GM13976 (cell line): ENCODE measurements around the gene KCNMA1.

Experiments used
- DNase-seq: peaks from one replicate; pipeline ENCODE4 v3.0.0; 2012; ENCODE audit warnings: low spot score
- in situ Hi-C: fragments of 300-500 bp; cut with MboI; formaldehyde crosslinking; loops from one replicate; pipeline ENCODE4 v1.12.0; 2022; ENCODE audit warnings: low sequenced_read_pairs, mixed read lengths, inconsistent platforms; ENCODE audit not compliant: unreplicated experiment
- TF ChIP-seq, protein P1 (sequence below): IDR thresholded peaks from 2 replicates; pipeline ENCODE4 v1.5.1; 2012; ENCODE audit warnings: borderline replicate concordance, mild to moderate bottlenecking; ENCODE audit not compliant: insufficient read depth; ENCODE audit errors: extremely low read depth, missing control alignments, control extremely low read depth

The KCNMA1 gene

DNA sequence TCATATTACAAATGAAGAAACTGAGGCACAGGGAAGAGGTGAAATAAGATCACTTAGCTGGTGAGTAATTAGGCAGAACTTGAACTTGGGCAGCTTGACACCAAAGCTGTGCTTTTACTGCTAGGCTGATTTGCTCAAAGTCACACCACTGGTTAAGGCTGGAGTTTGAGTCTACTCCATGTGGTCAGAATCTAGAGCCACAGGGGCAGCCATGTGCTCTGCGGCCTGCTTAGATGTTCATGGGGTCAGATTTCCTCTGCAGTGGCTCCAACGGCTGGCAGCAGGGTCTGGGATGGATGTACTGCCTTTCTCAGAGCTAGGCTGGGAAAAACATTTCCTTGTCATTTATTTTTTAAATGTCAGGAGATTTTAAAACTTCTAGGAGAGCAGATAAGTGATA lies 417.5 kb downstream of the KCNMA1 start:
- TF ChIP-seq, protein P1, sequence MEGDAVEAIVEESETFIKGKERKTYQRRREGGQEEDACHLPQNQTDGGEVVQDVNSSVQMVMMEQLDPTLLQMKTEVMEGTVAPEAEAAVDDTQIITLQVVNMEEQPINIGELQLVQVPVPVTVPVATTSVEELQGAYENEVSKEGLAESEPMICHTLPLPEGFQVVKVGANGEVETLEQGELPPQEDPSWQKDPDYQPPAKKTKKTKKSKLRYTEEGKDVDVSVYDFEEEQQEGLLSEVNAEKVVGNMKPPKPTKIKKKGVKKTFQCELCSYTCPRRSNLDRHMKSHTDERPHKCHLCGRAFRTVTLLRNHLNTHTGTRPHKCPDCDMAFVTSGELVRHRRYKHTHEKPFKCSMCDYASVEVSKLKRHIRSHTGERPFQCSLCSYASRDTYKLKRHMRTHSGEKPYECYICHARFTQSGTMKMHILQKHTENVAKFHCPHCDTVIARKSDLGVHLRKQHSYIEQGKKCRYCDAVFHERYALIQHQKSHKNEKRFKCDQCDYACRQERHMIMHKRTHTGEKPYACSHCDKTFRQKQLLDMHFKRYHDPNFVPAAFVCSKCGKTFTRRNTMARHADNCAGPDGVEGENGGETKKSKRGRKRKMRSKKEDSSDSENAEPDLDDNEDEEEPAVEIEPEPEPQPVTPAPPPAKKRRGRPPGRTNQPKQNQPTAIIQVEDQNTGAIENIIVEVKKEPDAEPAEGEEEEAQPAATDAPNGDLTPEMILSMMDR: no peak
- in situ Hi-C loops: no loop called here

DNA sequence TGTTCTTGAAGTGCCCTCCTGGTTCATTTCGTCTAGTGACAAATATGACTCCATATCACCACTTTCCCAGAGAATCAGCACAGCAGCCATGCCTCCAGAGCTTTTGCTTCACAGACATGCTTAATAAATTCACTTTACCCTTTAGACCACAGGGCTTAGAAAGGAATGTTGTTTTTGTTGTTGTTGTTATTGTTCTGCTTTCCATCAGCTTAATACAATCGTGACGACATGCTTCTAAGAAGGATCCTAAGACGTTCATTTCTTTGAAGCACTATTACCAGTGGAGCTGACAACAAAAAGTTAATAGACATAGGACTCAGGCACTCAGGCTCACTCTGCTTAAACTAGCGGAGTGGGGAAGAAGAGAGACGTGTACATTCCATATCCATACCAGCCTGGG lies 418.6 kb downstream of the KCNMA1 start:
- in situ Hi-C loops: no loop called here
- no peak for DNase-seq
- TF ChIP-seq, protein P1: no peak

More for the DNA sequence above, 417.5 kb downstream of the KCNMA1 start:
- DNase-seq: no peak

DNA sequence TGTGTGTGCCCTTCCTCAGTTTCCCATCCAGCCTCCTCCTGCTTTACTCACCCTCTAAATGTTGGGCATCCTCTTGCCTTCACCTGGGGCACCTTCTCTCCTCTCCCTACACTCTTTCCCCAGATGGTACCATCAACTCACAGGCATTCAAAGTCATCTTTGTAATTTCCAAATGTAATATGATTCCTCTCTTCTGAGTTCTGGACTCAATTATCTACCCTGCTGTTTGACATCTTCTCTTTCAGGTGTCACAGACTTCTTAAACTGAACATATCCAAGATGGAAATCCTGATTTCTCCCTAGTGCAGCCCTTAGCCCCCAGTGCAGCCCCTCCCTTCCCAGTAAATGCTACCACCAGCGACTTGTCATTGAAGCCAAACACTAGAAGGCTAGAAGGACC lies 422.8 kb downstream of the KCNMA1 start:
- TF ChIP-seq, protein P1: no peak
- no peak for DNase-seq
- in situ Hi-C loops: no loop called here

DNA sequence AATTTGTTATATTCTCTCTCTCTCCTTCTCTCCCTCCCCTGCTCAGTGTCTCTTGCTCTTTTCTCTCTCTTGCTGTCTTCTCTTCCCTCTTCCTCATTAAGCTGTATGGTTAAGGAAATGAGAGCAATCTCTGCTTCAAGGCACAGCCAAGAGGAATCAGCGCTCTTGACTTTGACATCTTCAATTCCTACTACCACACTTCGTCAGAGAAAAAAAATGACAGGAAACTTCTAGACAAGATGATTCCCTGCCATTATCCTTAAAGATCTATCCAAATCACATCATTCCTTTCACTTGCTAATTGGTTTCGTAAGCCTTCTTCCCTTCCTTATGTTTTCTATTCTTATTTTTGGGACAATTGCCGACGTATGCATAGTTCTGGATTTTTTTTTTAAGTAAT lies 425.0 kb downstream of the KCNMA1 start:
- TF ChIP-seq, protein P1: no peak
- in situ Hi-C loops: no loop called here

DNA sequence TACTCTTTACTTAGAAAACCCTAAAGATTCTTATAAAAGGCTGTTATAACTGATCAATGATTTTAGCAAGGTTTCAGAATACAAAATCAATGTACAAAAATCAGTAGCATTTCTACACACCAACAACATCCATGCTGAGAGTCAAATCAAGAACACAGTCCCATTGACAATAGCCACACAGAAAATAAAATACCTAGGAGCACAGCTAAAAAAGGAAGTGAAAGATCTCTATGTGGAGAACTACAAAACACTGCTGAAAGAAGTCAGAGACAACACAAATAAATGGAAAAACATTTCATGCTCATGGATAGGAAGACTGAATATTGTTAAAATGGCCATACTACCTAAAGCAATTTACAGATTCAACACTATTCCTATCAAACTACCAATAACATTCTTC lies 427.0 kb downstream of the KCNMA1 start:
- no peak for DNase-seq
- TF ChIP-seq, protein P1: no peak
- in situ Hi-C loops: no loop called here

More for the DNA sequence above, 425.0 kb downstream of the KCNMA1 start:
- DNase-seq: no peak

DNA sequence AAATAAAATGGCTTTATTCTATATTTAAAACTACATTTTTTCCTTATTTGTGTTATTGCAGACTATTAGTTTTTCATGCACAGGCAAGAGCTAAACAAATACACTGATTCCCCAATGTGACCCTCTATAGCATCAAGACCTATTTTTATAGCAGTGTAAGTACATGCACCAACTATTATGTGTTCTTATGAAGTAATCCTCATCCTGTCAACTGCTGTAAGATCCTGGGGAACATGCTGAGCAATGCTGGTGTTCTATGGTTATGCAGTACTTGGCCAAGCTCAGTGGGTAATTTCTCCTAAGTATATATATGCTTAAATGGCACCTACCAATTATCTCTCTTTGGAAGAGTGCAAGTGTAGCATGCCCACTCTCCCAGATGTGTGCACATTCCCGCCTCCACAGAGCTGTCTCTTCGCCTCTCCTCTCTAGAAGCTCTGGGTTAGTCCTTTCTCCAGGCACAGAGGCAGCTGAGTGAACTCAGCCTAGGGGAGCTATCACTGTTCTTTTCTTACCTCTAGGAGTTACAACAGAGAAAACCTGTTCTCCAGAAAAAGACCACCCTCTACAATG lies 428.8 kb downstream of the KCNMA1 start:
- TF ChIP-seq, protein P1: no peak
- DNase-seq: no peak
- in situ Hi-C loops: no loop called here
